GM19452 (cell line): Measurements from ENCODE around the gene TMED8.
A peak's percentile ranks its signal among the peaks of the same experiment; 100 is the strongest.
"Not testable (repeated sequence)": the region's sequence is repeated elsewhere in the genome, so short reads cannot be mapped to it uniquely, and the experiment has no call there.

Experiments
- ATAC-seq: cut with Tn5 transposase; IDR thresholded peaks from one replicate; pipeline ENCODE4 v1.9.1; 2021; ENCODE audit not compliant: unreplicated experiment

The TMED8 gene

GRCh38 chr14:77323571-77323970 lies 53.3 kb downstream of the TMED8 start:
- no peak for ATAC-seq

DNA sequence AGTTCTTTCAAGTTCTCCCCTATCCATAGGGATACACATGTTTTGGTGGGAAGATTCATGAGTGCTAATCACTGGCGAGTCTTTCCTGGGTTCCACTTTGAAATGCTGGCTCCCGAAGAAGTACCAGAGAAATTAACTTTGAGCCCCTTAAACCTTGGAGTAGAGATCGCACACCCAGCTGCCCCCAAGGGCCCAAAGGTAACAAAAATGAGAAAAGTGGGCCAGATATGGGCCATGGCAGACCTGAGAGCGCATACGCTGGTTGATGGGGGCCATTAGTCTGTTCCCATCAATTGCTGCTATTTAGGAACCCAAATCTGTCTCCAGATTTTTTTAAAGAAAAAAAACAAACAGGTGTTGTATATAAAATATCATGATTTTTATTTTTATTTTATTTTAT lies 53.9 kb downstream of the TMED8 start:
- no peak for ATAC-seq

- ATAC-seq: no peak
Observed at GRCh38 chr14:77322250-77322902, 54.5 kb downstream of the TMED8 start.

DNA sequence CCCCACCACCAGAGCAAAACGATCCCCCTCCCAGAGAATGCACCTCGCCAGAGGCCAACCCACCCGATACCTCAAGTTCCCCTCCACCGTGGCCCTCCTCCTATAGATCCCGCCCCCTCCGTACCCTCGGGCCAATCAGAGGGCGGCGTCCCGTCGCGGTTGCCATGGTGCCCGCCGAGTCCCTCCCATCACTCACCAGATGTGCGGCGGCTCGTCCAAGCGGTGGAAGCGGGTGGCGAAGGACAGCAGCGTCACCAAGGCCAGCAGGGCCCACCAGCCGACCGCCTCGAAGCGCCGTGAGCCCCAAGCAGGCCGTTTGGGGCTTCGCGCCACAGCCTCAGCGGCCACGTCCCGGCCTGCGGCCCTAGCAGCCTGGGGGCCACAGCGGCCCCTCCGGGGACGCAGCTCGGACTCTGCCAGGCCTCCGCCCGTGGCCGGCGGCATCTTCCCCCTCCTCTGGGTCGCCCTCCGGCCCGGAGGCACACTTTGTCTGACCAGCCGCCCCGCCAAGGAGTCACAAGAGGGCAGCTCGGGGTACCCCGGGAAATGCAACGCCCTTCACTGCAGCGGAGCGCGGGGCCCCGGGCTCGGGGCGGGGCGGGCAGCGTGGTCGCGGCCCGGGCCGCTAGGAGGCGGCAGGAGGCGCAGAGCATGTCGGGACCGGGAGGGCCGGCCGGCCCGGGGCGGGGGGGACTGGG lies 56.5 kb downstream of the TMED8 start, which contains the start of gene POMT2:
POMT2 (minus strand) TSS at position 646 of the 698 bp plus-strand sequence; CDS start at position 444, 202 bp downstream.
- ATAC-seq: peak; percentile 62

DNA sequence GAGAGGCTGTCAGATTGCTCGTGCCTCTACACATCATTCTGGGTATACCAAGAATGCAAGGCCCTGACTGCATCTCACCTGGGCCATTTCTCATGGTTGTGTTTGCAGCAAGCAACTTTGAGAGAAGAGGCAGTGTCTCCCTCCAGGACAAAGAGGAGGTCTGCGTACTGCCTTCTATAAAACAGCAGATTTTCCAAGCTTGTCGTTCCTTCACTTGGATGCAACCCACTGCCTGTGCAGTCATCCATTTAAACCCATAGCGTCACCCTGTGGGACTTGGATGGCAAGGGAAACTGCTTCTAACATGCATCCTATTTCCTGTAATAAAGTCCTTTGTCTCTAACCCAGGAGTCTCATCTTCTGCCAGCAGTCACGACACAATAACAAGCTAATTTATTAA lies 57.5 kb downstream of the TMED8 start:
- ATAC-seq: no peak

- ATAC-seq: not testable (repeated sequence)
Observed at GRCh38 chr14:77318756-77319155, 58.1 kb downstream of the TMED8 start.

GRCh38 chr14:77318006-77318553 lies 58.8 kb downstream of the TMED8 start:
- no peak for ATAC-seq

DNA sequence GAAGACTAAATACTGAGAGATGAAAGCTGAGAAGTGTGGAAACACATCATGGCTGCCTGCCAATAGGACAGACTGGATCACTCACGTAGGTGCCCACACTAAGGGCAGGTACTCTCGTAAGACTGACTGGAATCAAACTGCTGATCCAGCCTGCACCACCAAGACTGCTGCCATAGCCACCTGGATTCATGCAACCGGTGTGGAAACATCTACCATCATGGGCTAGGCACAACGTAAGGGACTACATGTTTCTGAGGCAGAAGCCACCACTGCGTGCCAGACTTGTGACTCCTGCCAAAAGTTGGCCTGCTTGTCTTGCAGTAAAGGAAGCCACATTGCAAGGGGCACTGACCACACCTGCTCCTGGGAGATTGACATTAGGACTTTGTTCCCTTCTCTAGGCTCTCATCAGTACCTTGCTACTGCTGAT lies 60.0 kb downstream of the TMED8 start:
- ATAC-seq: no peak

DNA sequence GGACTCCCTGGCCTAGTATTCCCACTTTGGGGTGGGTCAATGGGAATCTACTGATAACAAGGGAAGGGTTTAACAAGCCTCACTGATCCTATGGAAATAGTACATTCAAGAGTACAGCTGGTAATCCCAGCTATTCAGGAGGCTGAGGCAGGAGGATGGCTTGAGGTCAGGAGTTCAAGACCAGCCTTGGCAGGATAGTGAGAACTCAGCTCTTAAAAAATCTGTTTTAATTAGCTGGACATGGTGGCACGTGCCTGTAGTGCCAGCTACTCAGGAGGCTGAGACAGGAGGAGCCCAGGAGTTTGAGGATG lies 60.7 kb downstream of the TMED8 start:
- no peak for ATAC-seq

DNA sequence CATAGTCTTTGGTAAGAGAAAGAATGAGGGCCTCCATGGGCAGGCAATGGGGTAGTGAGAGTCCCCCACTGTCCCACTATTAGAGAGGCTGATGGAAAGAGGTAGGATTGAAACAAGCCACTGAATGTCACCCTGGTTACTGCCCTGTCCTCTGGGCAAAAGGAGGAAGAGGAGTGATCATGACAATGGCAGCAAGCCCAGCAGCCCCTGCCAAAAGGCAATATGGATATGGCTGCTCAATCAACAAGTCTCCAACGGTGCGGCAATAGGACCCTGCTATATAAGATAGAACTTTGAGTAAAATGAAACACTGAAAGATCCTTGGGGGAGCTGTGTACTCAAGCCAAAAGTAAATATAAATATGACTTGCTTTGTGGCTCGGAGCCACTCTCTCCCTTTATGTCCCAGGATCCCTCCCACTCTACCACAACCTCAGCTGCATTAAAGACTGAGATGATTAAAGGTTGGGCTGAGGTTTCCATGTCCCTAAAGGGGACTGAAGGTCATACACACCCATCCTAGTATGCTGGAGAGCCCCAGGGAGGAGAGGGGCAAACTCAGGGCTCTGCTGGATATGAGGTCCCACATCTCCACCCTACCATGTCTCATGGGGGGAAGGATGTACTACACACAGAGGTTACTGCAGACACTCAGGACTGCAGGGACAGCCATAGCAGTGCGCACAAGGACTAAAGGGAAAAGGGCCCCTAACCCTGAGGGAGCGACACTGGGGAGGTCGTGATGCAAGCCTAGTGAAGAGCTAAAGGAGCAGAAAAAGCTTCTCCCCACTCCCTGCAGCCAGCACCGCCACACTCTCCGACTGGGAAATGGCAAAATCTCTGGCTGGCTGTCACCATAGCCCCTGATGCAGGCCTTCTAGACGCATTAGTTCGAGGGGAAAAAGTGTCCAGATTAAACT lies 62.1 kb downstream of the TMED8 start:
- no peak for ATAC-seq

GRCh38 chr14:77314043-77314442 lies 62.9 kb downstream of the TMED8 start:
- no peak for ATAC-seq

DNA sequence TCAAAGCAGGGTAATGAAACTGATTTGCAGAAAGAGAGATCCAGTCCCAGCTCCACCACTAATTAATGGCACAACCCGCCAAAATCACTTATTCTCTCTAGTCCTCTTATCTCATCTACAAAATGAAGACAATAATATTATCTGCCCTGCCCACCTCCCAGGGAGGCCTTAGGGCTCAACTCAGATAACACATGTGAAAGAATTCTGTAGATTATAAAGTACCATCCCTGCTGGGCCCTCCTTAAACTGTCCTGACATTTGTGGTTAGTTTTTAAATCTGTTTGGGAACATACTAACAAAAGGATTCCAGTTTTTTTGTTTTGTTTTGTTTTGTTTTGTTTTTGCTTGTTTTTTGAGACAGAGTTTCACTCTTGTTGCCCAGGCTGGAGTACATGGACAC lies 63.5 kb downstream of the TMED8 start:
- ATAC-seq: no peak

- no peak for ATAC-seq
Observed at GRCh38 chr14:77311217-77311616, 65.7 kb downstream of the TMED8 start.

DNA sequence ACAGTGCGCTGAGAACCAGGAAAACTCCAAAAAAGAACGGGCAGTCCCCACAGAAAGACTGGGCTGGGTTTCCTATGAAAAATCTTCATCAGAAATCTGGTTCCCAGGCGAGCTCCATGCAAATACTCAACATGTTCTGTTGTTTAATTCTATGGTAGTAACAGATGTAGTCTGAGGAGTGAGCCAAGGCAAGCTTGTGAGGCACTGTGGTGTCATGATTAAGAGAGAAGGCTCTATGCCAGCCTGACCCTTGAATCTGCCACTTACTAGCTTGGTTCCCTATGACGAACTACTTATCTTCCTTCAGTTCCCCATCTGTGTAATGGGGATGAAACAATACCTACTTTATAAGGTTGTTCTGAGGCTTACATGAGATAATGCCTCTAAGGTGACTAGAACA lies 66.9 kb downstream of the TMED8 start:
- no peak for ATAC-seq

DNA sequence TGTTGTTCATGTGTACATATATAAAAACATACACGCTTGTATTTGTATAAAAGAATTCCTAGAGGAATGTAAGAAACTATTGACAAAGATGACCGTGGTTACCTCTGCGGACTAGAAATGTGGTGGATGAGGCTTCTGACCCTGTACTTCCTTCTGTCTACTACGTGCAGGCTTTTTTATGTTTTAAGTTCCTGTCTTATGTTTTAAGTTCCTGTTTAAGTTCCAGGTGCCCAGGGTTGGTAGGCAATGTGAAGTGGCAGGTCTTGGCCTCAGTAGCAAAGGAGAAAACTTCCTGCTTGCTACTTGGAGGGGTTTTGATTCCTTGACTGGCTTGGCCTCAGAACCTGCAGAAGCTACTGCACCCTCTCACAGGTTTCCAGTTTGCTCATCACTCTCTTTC lies 67.8 kb downstream of the TMED8 start:
- no peak for ATAC-seq

DNA sequence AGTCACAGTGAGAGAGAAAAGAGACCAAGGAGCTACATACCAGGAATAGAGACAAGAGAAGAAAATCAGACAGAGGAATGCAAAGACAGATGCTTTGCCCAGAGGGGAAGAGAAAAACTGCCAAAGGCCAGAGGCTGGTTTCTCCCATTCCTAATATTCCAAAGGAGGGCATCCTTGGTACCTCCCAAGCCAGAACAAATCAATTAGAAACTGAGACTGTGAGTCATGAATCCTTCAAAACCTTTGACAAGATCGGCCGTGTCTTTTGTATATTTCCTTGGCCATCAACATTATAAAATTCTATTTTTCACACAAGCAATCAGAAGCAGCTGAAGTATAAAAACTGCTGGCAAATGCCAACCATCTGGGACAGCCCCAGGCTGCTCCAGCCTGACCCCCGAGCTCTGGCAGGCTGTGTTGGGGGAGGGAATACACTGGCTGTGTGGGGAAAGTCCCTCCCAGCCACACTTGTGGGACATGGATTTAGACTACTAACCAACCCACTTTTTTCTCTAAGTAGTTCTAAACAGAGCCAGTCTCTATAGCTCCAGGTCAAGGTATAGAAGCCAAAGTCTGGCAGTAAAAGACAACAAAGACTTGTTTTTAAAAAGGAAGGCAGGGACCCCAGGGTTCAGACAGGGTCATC lies 69.9 kb downstream of the TMED8 start:
- no peak for ATAC-seq

GRCh38 chr14:77306416-77306815 lies 70.5 kb downstream of the TMED8 start:
- no peak for ATAC-seq

DNA sequence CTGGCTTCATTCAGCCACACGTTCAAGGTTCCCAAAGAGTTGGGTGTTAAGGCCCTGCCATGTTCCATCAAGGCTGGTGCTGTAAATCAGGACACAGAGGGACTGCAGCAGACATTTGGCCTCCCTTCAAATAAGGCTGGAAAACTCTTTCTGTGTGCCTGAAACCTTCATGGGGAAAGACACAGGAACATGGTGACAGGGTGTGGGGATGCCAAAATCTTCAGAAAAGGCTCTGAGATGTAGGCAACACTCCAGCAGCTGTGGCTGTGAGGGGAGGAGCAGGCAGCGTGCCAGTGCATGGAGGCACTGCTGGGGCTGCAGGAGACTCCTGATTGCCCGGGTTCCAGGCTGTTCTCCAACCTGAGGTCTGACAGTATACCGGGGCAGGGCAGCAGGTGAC lies 71.2 kb downstream of the TMED8 start:
- ATAC-seq: no peak

DNA sequence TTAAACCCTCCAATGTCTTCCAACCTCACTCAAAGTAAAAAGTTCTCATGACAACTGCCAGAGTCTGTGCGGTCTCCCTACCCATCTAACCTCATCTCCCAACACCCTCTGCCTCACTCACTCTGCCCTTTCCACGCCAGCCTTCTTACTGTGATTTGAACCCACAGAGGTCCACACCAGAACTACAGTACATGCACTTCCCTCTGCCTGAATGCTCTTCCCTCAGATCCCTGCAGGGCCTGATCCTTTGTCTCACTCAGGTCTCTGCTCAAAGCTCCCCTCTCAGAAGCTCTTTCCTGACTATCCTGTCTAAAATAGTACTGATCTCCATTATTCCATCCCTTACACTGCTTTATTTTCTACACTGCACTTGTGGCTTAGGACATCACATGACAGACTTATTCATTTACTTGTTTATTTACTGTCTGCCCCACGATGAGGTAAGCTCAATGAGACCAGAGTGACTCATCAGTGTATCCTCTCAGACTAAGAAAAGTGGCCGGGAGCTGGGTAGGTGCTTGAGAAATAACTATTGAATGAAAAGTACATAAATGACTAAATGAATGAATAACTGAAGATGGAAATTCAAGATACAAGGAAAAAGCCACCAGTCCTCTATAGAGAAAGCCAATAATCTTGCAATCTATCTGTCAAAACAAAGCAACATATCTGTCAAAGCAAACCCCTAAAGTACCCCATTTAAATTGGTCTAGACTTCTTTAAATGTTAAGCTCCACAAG lies 73.3 kb downstream of the TMED8 start:
- no peak for ATAC-seq

GRCh38 chr14:77302926-77303325 lies 74.0 kb downstream of the TMED8 start:
- no peak for ATAC-seq
